ENCODE measurements around the gene ABLIM3.

ABLIM3 gene

DNA sequence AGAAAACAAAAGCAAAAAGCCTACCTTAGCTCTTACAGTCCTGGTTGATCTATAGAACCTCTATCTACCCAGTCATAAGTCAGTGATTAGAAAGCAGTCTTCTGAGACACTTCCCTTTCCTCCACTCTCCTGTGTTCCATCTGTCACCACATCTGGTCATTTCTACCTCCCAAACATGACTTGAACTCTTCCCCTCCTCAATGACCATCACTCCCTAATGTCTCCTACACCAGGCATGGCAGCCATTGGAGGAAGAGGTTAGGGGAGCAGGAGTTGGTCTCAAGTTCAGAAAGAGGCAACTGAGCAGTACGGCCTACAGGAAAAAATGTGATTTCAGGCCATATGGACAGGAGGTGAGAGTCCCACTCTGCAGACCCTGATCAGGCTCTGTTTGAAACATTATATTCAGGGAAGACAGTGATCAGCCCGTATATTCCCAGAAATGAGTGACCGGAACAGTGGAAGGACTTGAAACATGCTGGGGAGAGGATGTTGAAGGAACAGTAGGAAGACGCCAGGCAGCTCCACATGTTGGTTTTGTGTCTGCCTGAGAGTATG, 12.0 kb downstream of the ABLIM3 start:
- ChIA-PET CTCF (interaction anchor here (1.0 kb wide), 1 partner anchor 12 kb away, joined by 3 read pairs; the partner anchor contains the start of gene ABLIM3), POLR2A (no interaction called here)
- TF ChIP-seq, protein P1, sequence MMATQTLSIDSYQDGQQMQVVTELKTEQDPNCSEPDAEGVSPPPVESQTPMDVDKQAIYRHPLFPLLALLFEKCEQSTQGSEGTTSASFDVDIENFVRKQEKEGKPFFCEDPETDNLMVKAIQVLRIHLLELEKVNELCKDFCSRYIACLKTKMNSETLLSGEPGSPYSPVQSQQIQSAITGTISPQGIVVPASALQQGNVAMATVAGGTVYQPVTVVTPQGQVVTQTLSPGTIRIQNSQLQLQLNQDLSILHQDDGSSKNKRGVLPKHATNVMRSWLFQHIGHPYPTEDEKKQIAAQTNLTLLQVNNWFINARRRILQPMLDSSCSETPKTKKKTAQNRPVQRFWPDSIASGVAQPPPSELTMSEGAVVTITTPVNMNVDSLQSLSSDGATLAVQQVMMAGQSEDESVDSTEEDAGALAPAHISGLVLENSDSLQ (IDR thresholded peaks at IDR 0.05): no peak
- TF ChIP-seq CTBP1 (IDR thresholded peaks at IDR 0.05; ENCODE audit: borderline replicate concordance) (no peak), HDGF (IDR thresholded peaks at IDR 0.05; ENCODE audit: borderline replicate concordance) (no peak), TARDBP (IDR thresholded peaks at IDR 0.05) (no peak), FOXK2 (IDR thresholded peaks at IDR 0.05) (no peak), FOXA1 (IDR thresholded peaks at IDR 0.05) (no peak), SUZ12 (IDR thresholded peaks at IDR 0.05) (no peak), ZNF384 (IDR thresholded peaks at IDR 0.05) (no peak), L3MBTL2 (conservative IDR thresholded peaks at IDR 0.05) (no peak), ELF4 (IDR thresholded peaks at IDR 0.05) (no peak), BHLHE40 (IDR thresholded peaks at IDR 0.05; ENCODE audit: borderline replicate concordance) (no peak)
- DNase-seq (ENCODE audit: extremely low spot score): no peak

DNA sequence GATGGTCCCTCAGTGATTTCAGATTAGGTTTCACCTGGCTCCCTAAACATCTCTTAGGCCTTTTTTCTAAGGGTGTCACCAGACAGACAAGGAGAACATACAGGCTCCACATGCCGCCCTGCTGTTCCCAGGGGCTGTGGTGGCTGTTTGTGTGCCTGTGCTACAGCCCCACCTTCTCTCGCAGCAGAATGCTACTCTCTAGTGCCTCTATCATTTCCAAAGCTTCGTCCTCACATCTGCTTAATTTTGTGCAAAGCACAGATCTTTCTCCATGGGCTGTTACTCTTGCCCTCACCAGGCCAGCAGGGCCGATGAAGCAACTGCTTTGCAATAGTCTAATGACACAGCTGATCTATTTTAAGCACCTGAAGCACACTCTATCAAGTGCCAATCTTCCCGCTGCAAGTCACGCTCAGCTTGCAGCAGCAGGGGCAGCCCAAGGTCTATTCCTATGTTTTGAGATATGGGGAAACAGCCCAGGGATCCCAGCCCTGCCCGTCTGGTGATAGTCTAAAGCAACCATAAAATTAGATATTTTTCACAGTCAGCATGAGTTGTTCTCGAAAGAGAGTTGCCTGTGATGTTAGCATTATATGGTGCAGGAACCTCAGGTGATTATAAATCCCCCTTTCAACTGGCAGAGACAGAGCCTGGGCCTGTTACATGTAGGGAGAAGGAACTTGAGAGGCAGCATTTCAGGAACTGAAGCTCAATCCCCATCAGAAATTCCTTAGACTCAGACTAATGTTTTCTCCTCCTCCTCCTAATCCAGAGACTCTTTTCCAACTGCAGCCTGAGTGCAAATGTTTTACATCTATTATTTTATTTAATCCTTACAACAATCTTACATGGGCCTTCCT, 12.7 kb downstream of the ABLIM3 start:
- ChIA-PET POLR2A (no interaction called here), CTCF (interaction anchor here (0.6 kb wide), 1 partner anchor 111 kb away, joined by 3 read pairs; no protein-coding TSS in a partner anchor)
- TF ChIP-seq SUZ12 (IDR thresholded peaks at IDR 0.05) (no peak), CTBP1 (IDR thresholded peaks at IDR 0.05; ENCODE audit: borderline replicate concordance) (no peak), HDGF (IDR thresholded peaks at IDR 0.05; ENCODE audit: borderline replicate concordance) (no peak), ELF4 (IDR thresholded peaks at IDR 0.05) (no peak), LEF1 (IDR thresholded peaks at IDR 0.05; ENCODE audit: borderline replicate concordance) (no peak), NFRKB (IDR thresholded peaks at IDR 0.05) (no peak), SP1 (IDR thresholded peaks at IDR 0.05) (no peak), ARNT (IDR thresholded peaks at IDR 0.05) (no peak), FOXM1 (IDR thresholded peaks at IDR 0.05; ENCODE audit: borderline replicate concordance) (no peak), FOXK2 (IDR thresholded peaks at IDR 0.05) (no peak), L3MBTL2 (conservative IDR thresholded peaks at IDR 0.05) (no peak), BHLHE40 (IDR thresholded peaks at IDR 0.05; ENCODE audit: borderline replicate concordance) (no peak), TARDBP (IDR thresholded peaks at IDR 0.05) (no peak), FOXA1 (IDR thresholded peaks at IDR 0.05) (no peak), ZNF384 (IDR thresholded peaks at IDR 0.05) (no peak)
- TF ChIP-seq, protein P1 (IDR thresholded peaks at IDR 0.05): no peak
- no peak for DNase-seq (ENCODE audit: extremely low spot score)

DNA sequence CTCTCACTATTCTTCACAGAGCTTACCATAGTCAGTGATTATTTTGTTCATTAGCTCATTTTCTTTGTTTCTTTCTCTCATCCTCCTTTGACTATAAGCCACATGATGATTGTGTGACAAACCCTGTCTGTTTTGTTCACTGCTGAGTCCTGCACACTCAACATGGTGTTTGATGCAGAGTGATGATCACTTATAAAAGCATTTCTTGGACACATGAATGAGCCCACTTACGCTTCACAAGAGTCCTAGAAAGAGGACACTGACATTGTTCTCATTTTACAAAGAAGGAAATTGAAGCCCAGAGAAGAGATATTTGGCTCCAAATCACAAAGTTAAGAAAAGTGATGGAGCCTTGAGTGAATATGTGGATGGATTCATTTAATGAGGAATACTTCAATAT, 13.4 kb downstream of the ABLIM3 start:
- TF ChIP-seq ELF4 (IDR thresholded peaks at IDR 0.05) (no peak), FOXK2 (IDR thresholded peaks at IDR 0.05) (no peak), TARDBP (IDR thresholded peaks at IDR 0.05) (no peak), FOXA1 (IDR thresholded peaks at IDR 0.05) (no peak), NFRKB (IDR thresholded peaks at IDR 0.05) (no peak), ZNF384 (IDR thresholded peaks at IDR 0.05) (no peak), BHLHE40 (IDR thresholded peaks at IDR 0.05; ENCODE audit: borderline replicate concordance) (no peak), LEF1 (IDR thresholded peaks at IDR 0.05; ENCODE audit: borderline replicate concordance) (no peak), CTBP1 (IDR thresholded peaks at IDR 0.05; ENCODE audit: borderline replicate concordance) (no peak)
- TF ChIP-seq, protein P1 (IDR thresholded peaks at IDR 0.05): no peak
- no peak for DNase-seq (ENCODE audit: extremely low spot score)
- POLR2A ChIA-PET: no interaction called here
- CTCF ChIA-PET: interaction anchor here (0.6 kb wide), 1 partner anchor 111 kb away, joined by 3 read pairs; no protein-coding TSS in a partner anchor

DNA sequence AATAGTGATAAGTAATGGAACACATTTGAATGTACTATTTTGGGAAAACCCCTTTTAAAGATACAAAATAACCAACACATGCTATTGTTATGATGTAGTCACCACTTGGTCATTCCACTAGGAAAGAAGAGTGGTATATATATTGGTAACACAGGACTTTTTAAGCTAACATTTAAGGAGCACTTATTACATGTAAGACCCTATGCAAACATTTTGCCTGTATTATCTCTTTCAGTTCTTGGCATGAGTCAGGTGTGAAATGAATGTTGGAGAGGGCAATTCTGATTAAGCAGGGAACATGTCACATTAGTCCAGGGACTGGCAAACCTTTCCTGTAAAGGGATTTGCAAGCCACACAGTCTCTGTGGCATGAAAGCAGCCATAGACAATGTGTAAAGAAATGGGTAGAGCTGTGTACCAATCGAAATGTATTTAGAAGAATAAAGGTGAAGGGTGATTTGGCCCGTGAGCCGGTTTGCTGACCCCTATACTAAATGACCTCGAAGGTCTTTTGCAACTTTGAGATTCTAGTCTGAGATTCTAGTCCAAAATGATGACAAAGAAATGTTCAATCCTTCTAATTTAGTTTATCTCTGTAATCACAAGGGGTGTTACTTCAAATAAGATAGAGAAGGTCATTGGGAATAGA, 15.3 kb downstream of the ABLIM3 start:
- ChIA-PET POLR2A (no interaction called here), CTCF (no interaction called here)
- DNase-seq (ENCODE audit: extremely low spot score): no peak
- no peak for TF ChIP-seq ZNF384 (IDR thresholded peaks at IDR 0.05)
- TF ChIP-seq BHLHE40 (IDR thresholded peaks at IDR 0.05; ENCODE audit: borderline replicate concordance): no peak
- TF ChIP-seq SP1 (IDR thresholded peaks at IDR 0.05): no peak
- no peak for TF ChIP-seq FOXA1 (IDR thresholded peaks at IDR 0.05)
- no peak for TF ChIP-seq ARNT (IDR thresholded peaks at IDR 0.05)
- TF ChIP-seq CTBP1 (IDR thresholded peaks at IDR 0.05; ENCODE audit: borderline replicate concordance): no peak
- no peak for TF ChIP-seq NFRKB (IDR thresholded peaks at IDR 0.05)
- TF ChIP-seq TARDBP (IDR thresholded peaks at IDR 0.05): no peak
- TF ChIP-seq L3MBTL2 (conservative IDR thresholded peaks at IDR 0.05): no peak
- TF ChIP-seq ELF4 (IDR thresholded peaks at IDR 0.05): no peak
- TF ChIP-seq SUZ12 (IDR thresholded peaks at IDR 0.05): no peak
- TF ChIP-seq FOXM1 (IDR thresholded peaks at IDR 0.05; ENCODE audit: borderline replicate concordance): no peak
- no peak for TF ChIP-seq LEF1 (IDR thresholded peaks at IDR 0.05; ENCODE audit: borderline replicate concordance)

DNA sequence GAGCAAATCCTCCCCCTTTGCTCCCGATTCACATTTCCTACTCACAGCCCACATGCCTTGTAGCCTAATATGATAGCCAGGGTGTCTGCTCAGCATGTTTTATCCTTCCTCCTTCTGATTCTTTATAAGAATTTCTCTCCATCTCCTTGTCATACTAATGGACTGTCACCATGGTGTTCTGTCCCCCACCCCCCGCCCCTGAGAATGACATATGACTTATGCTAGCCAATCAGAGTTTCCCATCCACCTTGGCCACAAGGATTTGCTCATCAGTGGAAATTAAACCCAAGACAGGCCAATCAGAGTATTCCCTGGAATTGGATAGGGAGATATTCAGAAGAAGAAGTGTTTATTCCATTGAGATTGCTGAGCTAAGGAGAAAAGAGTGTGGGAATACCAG, 16.0 kb downstream of the ABLIM3 start:
- no peak for DNase-seq (ENCODE audit: extremely low spot score)
- no peak for TF ChIP-seq ELF4 (IDR thresholded peaks at IDR 0.05)
- TF ChIP-seq LEF1 (IDR thresholded peaks at IDR 0.05; ENCODE audit: borderline replicate concordance): no peak
- no peak for TF ChIP-seq NFRKB (IDR thresholded peaks at IDR 0.05)
- TF ChIP-seq CTBP1 (IDR thresholded peaks at IDR 0.05; ENCODE audit: borderline replicate concordance): no peak
- ChIA-PET POLR2A (no interaction called here), CTCF (no interaction called here)
